H54 (cell line): ENCODE results near the gene TUBB8.

Experiments
- DNase-seq: peaks from one replicate; pipeline ENCODE4 v3.0.0; 2011; ENCODE audit warnings: low spot score, mixed read lengths; ENCODE audit not compliant: insufficient read length
- FAIRE-seq: peaks from 3 replicates; lab custom pipeline; 2011; peaks lifted over from hg19 to GRCh38; lab: Jason Lieb, UNC
- POLR2A ChIP-seq: IDR thresholded peaks from 2 replicates; pipeline ENCODE4 v1.6.1; 2011; ENCODE audit warnings: low read depth, mild to moderate bottlenecking, low read length

TUBB8 gene

GRCh38 chr10:48996-49395 is at the start of gene TUBB8:
Gene TUBB8 (minus strand): TSS chr10:49296. CDS start chr10:49238, 58 bp downstream.
- no peak for DNase-seq
- FAIRE-seq = no peak
- no peak for TF ChIP-seq POLR2A

- no peak for DNase-seq
- no peak for FAIRE-seq
- no peak for TF ChIP-seq POLR2A
Observed at GRCh38 chr10:96466-96865, 47.4 kb upstream of the TUBB8 start.

GRCh38 chr10:95356-96115 is 46.4 kb upstream of the TUBB8 start:
- TF ChIP-seq POLR2A = no peak
- FAIRE-seq (no peak), DNase-seq (no peak)

GRCh38 chr10:94613-95012 is 45.5 kb upstream of the TUBB8 start:
- no peak for DNase-seq
- FAIRE-seq = no peak
- TF ChIP-seq POLR2A = no peak

GRCh38 chr10:92846-93245 is 43.8 kb upstream of the TUBB8 start:
- FAIRE-seq (no peak), DNase-seq (no peak)
- TF ChIP-seq POLR2A = no peak

GRCh38 chr10:92153-92552 is 43.1 kb upstream of the TUBB8 start:
- no peak for TF ChIP-seq POLR2A
- FAIRE-seq (no peak), DNase-seq (no peak)

- FAIRE-seq = no peak
- DNase-seq = no peak
- TF ChIP-seq POLR2A = no peak
Observed at GRCh38 chr10:91313-91712, 42.2 kb upstream of the TUBB8 start.

- TF ChIP-seq POLR2A = no peak
- FAIRE-seq = no peak
Observed at GRCh38 chr10:90161-90560, 41.1 kb upstream of the TUBB8 start.

GRCh38 chr10:89248-89647 is 40.2 kb upstream of the TUBB8 start:
- DNase-seq = no peak

More at GRCh38 chr10:90161-90560, 41.1 kb upstream of the TUBB8 start:
- DNase-seq = no peak

GRCh38 chr10:88253-88652 is 39.2 kb upstream of the TUBB8 start:
- TF ChIP-seq POLR2A = no peak
- DNase-seq = no peak
- no peak for FAIRE-seq

More at GRCh38 chr10:89248-89647, 40.2 kb upstream of the TUBB8 start:
- TF ChIP-seq POLR2A = no peak
- no peak for FAIRE-seq

GRCh38 chr10:87177-88080 is 38.3 kb upstream of the TUBB8 start:
- DNase-seq (no peak), FAIRE-seq (no peak)
- no peak for TF ChIP-seq POLR2A

GRCh38 chr10:86031-86430 is 36.9 kb upstream of the TUBB8 start:
- FAIRE-seq (no peak), DNase-seq (no peak)
- TF ChIP-seq POLR2A = no peak

- no peak for FAIRE-seq
- no peak for TF ChIP-seq POLR2A
- DNase-seq = no peak
Observed at GRCh38 chr10:85044-85443, 35.9 kb upstream of the TUBB8 start.

GRCh38 chr10:83930-84530 is 34.9 kb upstream of the TUBB8 start:
- no peak for FAIRE-seq
- TF ChIP-seq POLR2A = no peak
- no peak for DNase-seq
